DND-41 (cell line): ENCODE results near the gene AKAP6.

Experiments
- EZH2 ChIP-seq: IDR thresholded peaks from 3 replicates; pipeline ENCODE4 v1.6.1; 2012; ENCODE audit warnings: borderline replicate concordance, low read depth, mild to moderate bottlenecking, moderate library complexity, low read length, inconsistent platforms; ENCODE audit not compliant: severe bottlenecking
- TF ChIP-seq, protein P1 (sequence below): IDR thresholded peaks from 2 replicates; pipeline ENCODE4 v1.5.1; 2012; ENCODE audit warnings: borderline replicate concordance, low read length, moderate library complexity, mild to moderate bottlenecking; ENCODE audit not compliant: poor library complexity, severe bottlenecking; ENCODE audit errors: extremely low read depth

DNA sequence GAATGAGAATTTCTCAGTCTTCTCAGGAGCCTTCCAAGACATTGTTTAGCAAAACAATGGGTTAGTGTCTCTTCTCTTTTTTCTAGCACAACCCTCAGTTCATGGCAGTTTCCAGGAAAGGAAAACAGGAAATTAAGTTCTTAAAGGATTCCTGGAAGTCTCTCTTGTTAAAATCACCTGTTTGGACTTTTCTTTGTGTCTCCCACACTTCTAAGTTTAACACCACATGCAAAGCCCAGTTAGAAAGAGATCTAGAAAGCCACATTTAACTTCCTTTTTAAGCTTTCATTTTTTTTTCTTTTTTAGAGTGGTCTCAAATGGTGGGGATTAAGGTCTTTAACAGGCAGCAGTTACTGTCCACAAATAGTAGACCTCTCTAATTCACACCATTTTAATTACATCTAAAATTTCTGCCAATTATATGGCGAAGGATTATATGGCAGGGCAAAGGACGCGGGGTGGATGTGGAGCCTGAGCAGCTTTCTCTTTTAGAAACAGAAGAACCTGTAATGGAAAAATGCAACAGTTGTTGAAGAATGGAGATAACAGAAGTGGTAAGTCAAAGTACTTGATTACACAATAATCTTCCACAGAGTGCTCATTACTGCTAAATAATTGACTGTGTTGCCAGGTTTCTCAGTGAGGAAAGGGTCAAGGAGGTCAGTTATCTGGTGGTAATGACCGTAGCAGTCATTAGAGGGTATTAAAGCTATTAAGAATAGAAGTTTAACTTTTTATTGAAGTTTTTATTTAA, 298.6 kb downstream of the AKAP6 start:
- TF ChIP-seq, protein P1, sequence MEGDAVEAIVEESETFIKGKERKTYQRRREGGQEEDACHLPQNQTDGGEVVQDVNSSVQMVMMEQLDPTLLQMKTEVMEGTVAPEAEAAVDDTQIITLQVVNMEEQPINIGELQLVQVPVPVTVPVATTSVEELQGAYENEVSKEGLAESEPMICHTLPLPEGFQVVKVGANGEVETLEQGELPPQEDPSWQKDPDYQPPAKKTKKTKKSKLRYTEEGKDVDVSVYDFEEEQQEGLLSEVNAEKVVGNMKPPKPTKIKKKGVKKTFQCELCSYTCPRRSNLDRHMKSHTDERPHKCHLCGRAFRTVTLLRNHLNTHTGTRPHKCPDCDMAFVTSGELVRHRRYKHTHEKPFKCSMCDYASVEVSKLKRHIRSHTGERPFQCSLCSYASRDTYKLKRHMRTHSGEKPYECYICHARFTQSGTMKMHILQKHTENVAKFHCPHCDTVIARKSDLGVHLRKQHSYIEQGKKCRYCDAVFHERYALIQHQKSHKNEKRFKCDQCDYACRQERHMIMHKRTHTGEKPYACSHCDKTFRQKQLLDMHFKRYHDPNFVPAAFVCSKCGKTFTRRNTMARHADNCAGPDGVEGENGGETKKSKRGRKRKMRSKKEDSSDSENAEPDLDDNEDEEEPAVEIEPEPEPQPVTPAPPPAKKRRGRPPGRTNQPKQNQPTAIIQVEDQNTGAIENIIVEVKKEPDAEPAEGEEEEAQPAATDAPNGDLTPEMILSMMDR, result no peak
- no peak for TF ChIP-seq EZH2
